ENCODE results near the gene OTOG. TPM values are rescaled to one million over a fixed set of nuclear protein-coding genes. Genes with fewer than 3 reads are reported as not detected.

The OTOG gene
- total and polyA plus RNA-seq, 2 experiments from 2014 or later = not detected

DNA sequence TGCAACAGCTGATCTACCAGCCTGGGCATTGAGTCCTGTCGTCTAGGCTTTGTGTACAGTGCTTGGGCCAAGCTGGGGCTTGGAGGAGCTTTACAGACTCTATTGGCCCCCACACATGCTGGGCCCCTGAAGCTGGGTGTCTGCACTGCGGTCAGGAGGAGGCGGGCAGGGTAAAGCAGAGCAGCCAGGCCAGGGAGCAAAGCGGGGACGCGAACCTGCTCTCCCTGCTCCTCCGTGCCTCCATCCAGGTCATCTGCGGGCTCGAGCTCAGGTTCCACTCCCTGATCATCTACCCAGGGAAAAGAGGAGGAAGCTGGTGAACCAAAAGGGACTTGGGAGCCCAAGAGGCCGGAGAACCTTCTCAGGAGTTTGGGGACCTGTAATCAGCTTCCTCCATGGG, 29.9 kb upstream of the OTOG start:
- H3K36me3 ChIP-seq (ENCODE audit: low read depth) = no peaks in the 10 kb centered on the region
- WGBS, 2 experiments (ENCODE audit: low coverage in 1 of 2, low lambda C conversion rate in 2 of 2, missing lambda C conversion rate in 2 of 2) = 67 to 73% methylated on average over 9 to 10 of the region's 10 CpGs
- H3K9me3 ChIP-seq (ENCODE audit: low read depth) = no peaks in the 10 kb centered on the region
- H2AFZ ChIP-seq = no peak overlapping the region
- H3K27me3 ChIP-seq (replicated peaks; ENCODE audit: insufficient read depth) = peaks cover 6% of the 10 kb centered on the region; the same call in 1 of the 2 replicates
- no peak overlapping the region for H3K9ac ChIP-seq
- H3K79me2 ChIP-seq (ENCODE audit: insufficient read depth) = no peaks in the 10 kb centered on the region
- H3F3A ChIP-seq (ENCODE audit: insufficient read depth) = no peaks in the 10 kb centered on the region
- H3K4me2 ChIP-seq (ENCODE audit: unreplicated experiment) = no peak overlapping the region
- H3K9me2 ChIP-seq (ENCODE audit: insufficient read depth) = no peaks in the 10 kb centered on the region
- TF ChIP-seq EZH2 (IDR thresholded peaks at IDR 0.05; ENCODE audit: insufficient read depth, poor library complexity, severe bottlenecking) (no peak), EZH2phosphoT487 (IDR thresholded peaks at IDR 0.05; ENCODE audit: insufficient read depth, low read depth) (no peak)
- no peak overlapping the region for H3K27ac ChIP-seq
- in situ Hi-C loops (cut with MboI) = no loop called here
- DNase-seq = no peak
- H3K4me1 ChIP-seq (ENCODE audit: insufficient read depth) = no peaks in the 10 kb centered on the region
- no peaks in the 10 kb centered on the region for H4K20me1 ChIP-seq (ENCODE audit: insufficient read depth)
- H3K4me3 ChIP-seq = no peak overlapping the region

- TF ChIP-seq EZH2phosphoT487 (IDR thresholded peaks at IDR 0.05; ENCODE audit: insufficient read depth, low read depth) = no peak
- no peak for TF ChIP-seq EZH2 (IDR thresholded peaks at IDR 0.05; ENCODE audit: insufficient read depth, poor library complexity, severe bottlenecking)
- Histone ChIP-seq H2AFZ (no peak overlapping the region), H3K36me3 (ENCODE audit: low read depth) (no peaks in the 10 kb centered on the region), H3K9me3 (ENCODE audit: low read depth) (no peaks in the 10 kb centered on the region), H3K4me3 (no peak overlapping the region), H3K79me2 (ENCODE audit: insufficient read depth) (no peaks in the 10 kb centered on the region), H4K20me1 (ENCODE audit: insufficient read depth) (no peaks in the 10 kb centered on the region), H3K9ac (no peak overlapping the region), H3K9me2 (ENCODE audit: insufficient read depth) (no peaks in the 10 kb centered on the region), H3F3A (ENCODE audit: insufficient read depth) (no peaks in the 10 kb centered on the region), H3K4me1 (ENCODE audit: insufficient read depth) (no peaks in the 10 kb centered on the region), H3K27me3 (replicated peaks; ENCODE audit: insufficient read depth) (no peaks in the 10 kb centered on the region; the same call in 1 of the 2 replicates), H3K4me2 (ENCODE audit: unreplicated experiment) (no peak overlapping the region), H3K27ac (no peak overlapping the region)
- in situ Hi-C loops (cut with MboI) = no loop called here
- 15 to 23% methylated on average over 2 of the region's 2 CpGs for WGBS, 2 experiments (ENCODE audit: low coverage in 1 of 2, low lambda C conversion rate in 2 of 2, missing lambda C conversion rate in 2 of 2)
- no peak for DNase-seq
Observed at GRCh38 chr11:17518366-17518765, 28.7 kb upstream of the OTOG start.

- Histone ChIP-seq H3K27me3 (replicated peaks; ENCODE audit: insufficient read depth) (peaks cover 5% of the 10 kb centered on the region; the same call in 1 of the 2 replicates), H3F3A (ENCODE audit: insufficient read depth) (no peaks in the 10 kb centered on the region), H3K4me3 (no peak overlapping the region), H3K27ac (no peak overlapping the region), H2AFZ (no peak overlapping the region), H3K9me2 (ENCODE audit: insufficient read depth) (no peaks in the 10 kb centered on the region), H3K9me3 (ENCODE audit: low read depth) (no peaks in the 10 kb centered on the region), H4K20me1 (ENCODE audit: insufficient read depth) (no peaks in the 10 kb centered on the region), H3K36me3 (ENCODE audit: low read depth) (no peaks in the 10 kb centered on the region), H3K4me2 (ENCODE audit: unreplicated experiment) (no peak overlapping the region), H3K79me2 (ENCODE audit: insufficient read depth) (no peaks in the 10 kb centered on the region), H3K9ac (no peak overlapping the region), H3K4me1 (ENCODE audit: insufficient read depth) (no peaks in the 10 kb centered on the region)
- in situ Hi-C loops (cut with MboI) = no loop called here
- TF ChIP-seq EZH2 (IDR thresholded peaks at IDR 0.05; ENCODE audit: insufficient read depth, poor library complexity, severe bottlenecking) (no peak), EZH2phosphoT487 (IDR thresholded peaks at IDR 0.05; ENCODE audit: insufficient read depth, low read depth) (no peak)
- no peak for DNase-seq
- WGBS, 2 experiments (ENCODE audit: low coverage in 1 of 2, low lambda C conversion rate in 2 of 2, missing lambda C conversion rate in 2 of 2) = 68 to 74% methylated on average over 7 of the region's 7 CpGs
Observed at GRCh38 chr11:17519061-17519885, 27.8 kb upstream of the OTOG start.

- Histone ChIP-seq H3K36me3 (ENCODE audit: low read depth) (no peaks in the 10 kb centered on the region), H3K9me2 (ENCODE audit: insufficient read depth) (no peaks in the 10 kb centered on the region), H3K9ac (no peak overlapping the region), H3K4me3 (no peak overlapping the region), H3K27ac (no peak overlapping the region), H2AFZ (no peak overlapping the region), H3F3A (ENCODE audit: insufficient read depth) (no peaks in the 10 kb centered on the region), H3K4me1 (ENCODE audit: insufficient read depth) (no peaks in the 10 kb centered on the region), H4K20me1 (ENCODE audit: insufficient read depth) (no peaks in the 10 kb centered on the region), H3K27me3 (replicated peaks; ENCODE audit: insufficient read depth) (peaks cover 6% of the 10 kb centered on the region), H3K9me3 (ENCODE audit: low read depth) (no peaks in the 10 kb centered on the region), H3K79me2 (ENCODE audit: insufficient read depth) (no peaks in the 10 kb centered on the region), H3K4me2 (ENCODE audit: unreplicated experiment) (no peak overlapping the region)
- TF ChIP-seq EZH2phosphoT487 (IDR thresholded peaks at IDR 0.05; ENCODE audit: insufficient read depth, low read depth) (no peak), EZH2 (IDR thresholded peaks at IDR 0.05; ENCODE audit: insufficient read depth, poor library complexity, severe bottlenecking) (no peak)
- WGBS, 2 experiments (ENCODE audit: low coverage in 1 of 2, low lambda C conversion rate in 2 of 2, missing lambda C conversion rate in 2 of 2) = 54 to 62% methylated on average over 10 to 11 of the region's 11 CpGs
- DNase-seq = no peak
- in situ Hi-C loops (cut with MboI) = loop anchor here (10.0 kb wide), 1 partner anchor 287 kb away; no protein-coding TSS in a partner anchor
Observed at GRCh38 chr11:17521106-17521900, 25.8 kb upstream of the OTOG start.

All from GM23248 (cell line).